WTC11 (cell line): ENCODE results near the gene AGPAT3. TPM values are rescaled to one million over a fixed set of nuclear protein-coding genes. Genes with fewer than 3 reads are reported as not detected.

ENCODE experiments used
- ATAC-seq: fragments of 200-7000 bp; cut with Tn5 transposase; 2 replicates; pipeline ENCODE4 v1.10.0; 2021; ENCODE audit warnings: mild to moderate bottlenecking, moderate library complexity
- CTCF ChIA-PET: fragments of 300-600 bp; sonication (Branson Sonifier 250); formaldehyde crosslinking; loops from one replicate; lab custom pipeline; 2021; ENCODE audit warnings: antibody characterized with exemption; lab: Charles Lee
- POLR2A ChIA-PET: fragments of 350-600 bp; sonication (Branson Sonifier 250); formaldehyde crosslinking; loops from one replicate; lab custom pipeline; 2021; ENCODE audit warnings: antibody characterized with exemption; lab: Charles Lee
- DNase-seq: peaks from one replicate; pipeline ENCODE4 v3.0.0; 2021; ENCODE audit warnings: low spot score
- H3K27ac Mint-ChIP-seq: 2 replicates; pipeline ENCODE4 v1.8.0; 2021; ENCODE audit warnings: mixed read lengths
- H3K27me3 Mint-ChIP-seq: 2 replicates; pipeline ENCODE4 v1.8.0; 2021; ENCODE audit warnings: low read depth, mild to moderate bottlenecking, moderate library complexity, mixed read lengths
- H3K36me3 Mint-ChIP-seq: 2 replicates; pipeline ENCODE4 v1.8.0; 2021; ENCODE audit warnings: mixed read lengths
- H3K4me1 Mint-ChIP-seq: 2 replicates; pipeline ENCODE4 v1.8.0; 2022; ENCODE audit warnings: mixed read lengths
- H3K4me3 Mint-ChIP-seq: 2 replicates; pipeline ENCODE4 v1.8.0; 2021; ENCODE audit warnings: mild to moderate bottlenecking, moderate library complexity, mixed read lengths
- H3K9me3 Mint-ChIP-seq: 2 replicates; pipeline ENCODE4 v1.8.0; 2021; ENCODE audit warnings: mixed read lengths
- ESRRA ChIP-seq: sonication (generic); formaldehyde crosslinking; IDR thresholded peaks from 2 replicates; pipeline ENCODE4 v1.8.1; 2022; ENCODE audit warnings: mild to moderate bottlenecking, missing genetic modification reagents, borderline replicate concordance
- FOXP1 ChIP-seq: sonication (generic); formaldehyde crosslinking; IDR thresholded peaks from 2 replicates; pipeline ENCODE4 v1.8.0; 2022; ENCODE audit warnings: missing genetic modification reagents, mild to moderate bottlenecking, moderate library complexity, borderline replicate concordance
- JAZF1 ChIP-seq: fragments of 250-450 bp; sonication (Bioruptor Pico); IDR thresholded peaks from 2 replicates; pipeline ENCODE4 v1.9.0; 2021; ENCODE audit warnings: moderate library complexity, mild to moderate bottlenecking, inconsistent platforms
- KAT7 ChIP-seq: sonication (generic); formaldehyde crosslinking; IDR thresholded peaks from 2 replicates; pipeline ENCODE4 v1.8.1; 2023; ENCODE audit warnings: missing genetic modification reagents, mild to moderate bottlenecking, borderline replicate concordance
- NFE2L1 ChIP-seq: sonication (generic); formaldehyde crosslinking; IDR thresholded peaks from 2 replicates; pipeline ENCODE4 v1.8.1; 2023; ENCODE audit warnings: missing genetic modification reagents
- OVOL2 ChIP-seq: fragments of 250-450 bp; sonication (Bioruptor Pico); IDR thresholded peaks from 2 replicates; pipeline ENCODE4 v1.9.0; 2021; ENCODE audit warnings: mild to moderate bottlenecking, borderline replicate concordance
- ZBTB21 ChIP-seq: sonication (generic); formaldehyde crosslinking; IDR thresholded peaks from 2 replicates; pipeline ENCODE4 v1.8.1; 2023; ENCODE audit warnings: mild to moderate bottlenecking, missing genetic modification reagents, borderline replicate concordance
- total RNA-seq: library from RNA; stranded (reverse); gene quantifications from 3 replicates; pipeline ENCODE4 v1.2.3, GENCODE V29; 2021
- TF ChIP-seq, protein P1 (sequence below): fragments of 250-450 bp; sonication (Bioruptor Pico); conservative IDR thresholded peaks from 2 replicates; pipeline ENCODE4 v1.9.0; 2021; ENCODE audit warnings: mild to moderate bottlenecking
- TF ChIP-seq, protein P2 (sequence below): fragments of 250-450 bp; sonication (Bioruptor Pico); IDR thresholded peaks from 2 replicates; pipeline ENCODE4 v1.8.0; 2021; ENCODE audit warnings: mild to moderate bottlenecking
- TF ChIP-seq, protein P3 (sequence below): sonication (generic); formaldehyde crosslinking; IDR thresholded peaks from 2 replicates; pipeline ENCODE4 v1.8.1; 2022; ENCODE audit warnings: mild to moderate bottlenecking, moderate library complexity, missing genetic modification reagents
- TF ChIP-seq, protein P4 (sequence below): sonication (generic); formaldehyde crosslinking; IDR thresholded peaks from 2 replicates; pipeline ENCODE4 v1.8.1; 2022; ENCODE audit warnings: mild to moderate bottlenecking, missing genetic modification reagents, moderate library complexity, borderline replicate concordance
- TF ChIP-seq, protein P5 (sequence below): fragments of 250-450 bp; sonication (Bioruptor Pico); IDR thresholded peaks from 2 replicates; pipeline ENCODE4 v1.9.0; 2021; ENCODE audit warnings: mild to moderate bottlenecking, borderline replicate concordance
- TF ChIP-seq, protein P6 (sequence below): sonication (generic); formaldehyde crosslinking; IDR thresholded peaks from 2 replicates; pipeline ENCODE4 v1.8.1; 2023; ENCODE audit warnings: mild to moderate bottlenecking, missing genetic modification reagents

AGPAT3 gene
- total RNA-seq, 1 experiment from 2014 or later, result 5.6 TPM

DNA sequence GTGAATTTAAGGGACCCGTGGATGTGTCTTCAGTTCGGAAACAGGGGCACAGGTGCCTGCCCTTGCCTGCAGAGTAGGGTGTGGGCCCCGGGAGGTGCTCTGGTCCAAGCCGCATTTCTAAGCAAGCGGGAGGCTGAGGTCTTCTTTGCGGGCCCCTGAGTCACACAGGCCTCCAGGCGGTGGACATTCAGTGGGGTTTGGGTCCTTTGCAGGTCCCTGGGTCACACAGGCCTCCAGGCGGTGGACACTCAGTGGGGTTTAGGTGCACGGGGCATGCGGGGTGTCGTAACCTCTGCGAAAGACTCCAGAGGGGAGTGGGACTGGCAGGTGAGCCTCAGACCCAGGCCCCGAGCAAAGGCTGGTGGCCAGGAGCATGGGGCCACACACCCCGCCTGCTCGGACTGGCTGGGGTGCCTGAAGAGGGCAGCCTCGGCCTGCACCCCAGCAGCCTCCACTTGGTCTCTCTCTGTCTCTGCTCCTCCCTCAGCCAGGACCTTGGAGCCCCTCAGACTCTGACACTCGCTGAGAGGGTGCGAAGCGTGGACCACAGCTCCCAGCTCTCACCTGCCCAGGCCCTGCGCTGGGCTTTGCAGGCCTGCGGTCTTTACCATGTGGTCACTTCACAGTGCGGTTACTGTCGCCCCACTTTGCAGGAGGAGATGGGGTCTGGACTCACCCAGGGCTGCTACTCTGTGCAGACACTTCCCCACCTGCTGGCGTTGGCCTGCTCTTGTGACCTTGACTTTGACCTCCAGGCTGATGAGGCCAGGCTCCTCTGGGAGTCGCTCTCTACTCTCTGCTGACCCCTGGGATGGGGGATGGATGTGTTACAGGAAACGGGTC, 6.0 kb upstream of the AGPAT3 start (continued):
- TF ChIP-seq ESRRA (CRISPR knock-in tag) (peak; percentile 97), KAT7 (no peak)

DNA sequence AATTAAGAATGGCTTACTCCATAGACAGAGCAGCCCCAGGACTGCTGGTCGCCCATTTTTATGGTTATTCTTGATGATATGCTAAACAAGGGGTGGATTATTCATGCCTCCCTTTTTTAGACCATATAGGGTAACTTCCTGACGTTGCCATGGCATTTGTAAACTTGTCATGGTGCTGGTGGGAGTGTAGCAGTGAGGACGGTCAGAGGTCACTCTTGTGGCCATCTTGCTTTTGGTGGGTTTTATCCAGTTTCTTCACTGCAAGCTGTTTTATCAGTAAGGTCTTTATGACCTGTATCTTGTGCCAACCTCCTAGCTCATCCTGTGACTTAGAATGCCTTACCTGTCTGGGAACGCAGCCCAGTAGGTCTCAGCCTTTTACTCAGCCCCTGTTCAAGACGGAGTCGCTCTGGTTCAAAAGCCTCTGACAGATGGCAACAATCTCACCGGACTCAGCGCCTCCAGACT, 5.2 kb upstream of the AGPAT3 start:
- H3K27ac Mint-ChIP-seq, result no peak overlapping the region

More for the DNA sequence above, 5.2 kb upstream of the AGPAT3 start:
- Mint-ChIP-seq H3K9me3 (no peaks in the 10 kb centered on the region), H3K27me3 (peaks cover 13% of the 10 kb centered on the region), H3K36me3 (no peaks in the 10 kb centered on the region), H3K4me3 (no peak overlapping the region), H3K4me1 (peaks cover 10% of the 10 kb centered on the region)
- TF ChIP-seq, protein P1, sequence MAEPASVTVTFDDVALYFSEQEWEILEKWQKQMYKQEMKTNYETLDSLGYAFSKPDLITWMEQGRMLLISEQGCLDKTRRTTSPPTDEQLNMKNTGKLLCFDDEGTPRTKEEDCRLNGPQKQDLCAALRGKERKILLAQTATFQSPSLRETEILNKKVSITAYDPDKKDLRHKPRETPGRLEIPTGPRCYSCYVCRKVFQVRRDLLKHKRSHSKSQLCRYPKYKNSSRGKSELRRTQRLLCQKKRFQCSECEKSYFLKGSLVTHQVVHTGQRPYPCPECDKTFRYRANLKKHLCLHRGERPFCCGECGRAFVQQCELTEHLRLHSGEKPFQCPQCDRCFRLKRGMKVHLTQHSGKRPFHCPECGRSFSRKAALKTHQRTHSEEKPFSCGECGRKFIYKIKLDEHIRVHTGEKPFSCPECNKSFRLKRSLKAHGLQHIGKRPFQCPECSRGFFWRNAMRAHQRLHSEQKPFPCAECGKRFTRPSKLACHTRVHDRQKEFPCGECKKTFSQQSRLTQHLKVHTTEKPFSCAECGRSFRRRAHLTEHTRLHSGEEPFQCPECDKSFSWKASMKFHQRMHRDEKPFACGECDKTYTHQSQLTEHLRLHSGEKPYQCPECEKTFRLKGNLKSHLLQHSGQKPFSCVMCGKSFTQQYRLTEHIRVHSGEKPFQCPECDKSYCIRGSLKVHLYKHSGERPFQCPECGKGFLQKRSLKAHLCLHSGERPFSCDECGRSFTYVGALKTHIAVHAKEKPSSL (CRISPR knock-in tag), result no peak
- TF ChIP-seq FOXP1, result no peak
- TF ChIP-seq, protein P2, sequence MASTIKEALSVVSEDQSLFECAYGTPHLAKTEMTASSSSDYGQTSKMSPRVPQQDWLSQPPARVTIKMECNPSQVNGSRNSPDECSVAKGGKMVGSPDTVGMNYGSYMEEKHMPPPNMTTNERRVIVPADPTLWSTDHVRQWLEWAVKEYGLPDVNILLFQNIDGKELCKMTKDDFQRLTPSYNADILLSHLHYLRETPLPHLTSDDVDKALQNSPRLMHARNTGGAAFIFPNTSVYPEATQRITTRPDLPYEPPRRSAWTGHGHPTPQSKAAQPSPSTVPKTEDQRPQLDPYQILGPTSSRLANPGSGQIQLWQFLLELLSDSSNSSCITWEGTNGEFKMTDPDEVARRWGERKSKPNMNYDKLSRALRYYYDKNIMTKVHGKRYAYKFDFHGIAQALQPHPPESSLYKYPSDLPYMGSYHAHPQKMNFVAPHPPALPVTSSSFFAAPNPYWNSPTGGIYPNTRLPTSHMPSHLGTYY (CRISPR knock-in tag), result no peak
- TF ChIP-seq, protein P3, sequence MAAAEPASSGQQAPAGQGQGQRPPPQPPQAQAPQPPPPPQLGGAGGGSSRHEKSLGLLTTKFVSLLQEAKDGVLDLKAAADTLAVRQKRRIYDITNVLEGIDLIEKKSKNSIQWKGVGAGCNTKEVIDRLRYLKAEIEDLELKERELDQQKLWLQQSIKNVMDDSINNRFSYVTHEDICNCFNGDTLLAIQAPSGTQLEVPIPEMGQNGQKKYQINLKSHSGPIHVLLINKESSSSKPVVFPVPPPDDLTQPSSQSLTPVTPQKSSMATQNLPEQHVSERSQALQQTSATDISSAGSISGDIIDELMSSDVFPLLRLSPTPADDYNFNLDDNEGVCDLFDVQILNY, result no peak
- TF ChIP-seq NFE2L1 (CRISPR knock-in tag), result no peak
- TF ChIP-seq, protein P4, sequence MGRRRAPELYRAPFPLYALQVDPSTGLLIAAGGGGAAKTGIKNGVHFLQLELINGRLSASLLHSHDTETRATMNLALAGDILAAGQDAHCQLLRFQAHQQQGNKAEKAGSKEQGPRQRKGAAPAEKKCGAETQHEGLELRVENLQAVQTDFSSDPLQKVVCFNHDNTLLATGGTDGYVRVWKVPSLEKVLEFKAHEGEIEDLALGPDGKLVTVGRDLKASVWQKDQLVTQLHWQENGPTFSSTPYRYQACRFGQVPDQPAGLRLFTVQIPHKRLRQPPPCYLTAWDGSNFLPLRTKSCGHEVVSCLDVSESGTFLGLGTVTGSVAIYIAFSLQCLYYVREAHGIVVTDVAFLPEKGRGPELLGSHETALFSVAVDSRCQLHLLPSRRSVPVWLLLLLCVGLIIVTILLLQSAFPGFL (CRISPR knock-in tag), result no peak
- no peak for TF ChIP-seq JAZF1 (CRISPR knock-in tag)
- TF ChIP-seq OVOL2 (CRISPR knock-in tag), result no peak
- no peak for TF ChIP-seq ZBTB21
- TF ChIP-seq, protein P5, sequence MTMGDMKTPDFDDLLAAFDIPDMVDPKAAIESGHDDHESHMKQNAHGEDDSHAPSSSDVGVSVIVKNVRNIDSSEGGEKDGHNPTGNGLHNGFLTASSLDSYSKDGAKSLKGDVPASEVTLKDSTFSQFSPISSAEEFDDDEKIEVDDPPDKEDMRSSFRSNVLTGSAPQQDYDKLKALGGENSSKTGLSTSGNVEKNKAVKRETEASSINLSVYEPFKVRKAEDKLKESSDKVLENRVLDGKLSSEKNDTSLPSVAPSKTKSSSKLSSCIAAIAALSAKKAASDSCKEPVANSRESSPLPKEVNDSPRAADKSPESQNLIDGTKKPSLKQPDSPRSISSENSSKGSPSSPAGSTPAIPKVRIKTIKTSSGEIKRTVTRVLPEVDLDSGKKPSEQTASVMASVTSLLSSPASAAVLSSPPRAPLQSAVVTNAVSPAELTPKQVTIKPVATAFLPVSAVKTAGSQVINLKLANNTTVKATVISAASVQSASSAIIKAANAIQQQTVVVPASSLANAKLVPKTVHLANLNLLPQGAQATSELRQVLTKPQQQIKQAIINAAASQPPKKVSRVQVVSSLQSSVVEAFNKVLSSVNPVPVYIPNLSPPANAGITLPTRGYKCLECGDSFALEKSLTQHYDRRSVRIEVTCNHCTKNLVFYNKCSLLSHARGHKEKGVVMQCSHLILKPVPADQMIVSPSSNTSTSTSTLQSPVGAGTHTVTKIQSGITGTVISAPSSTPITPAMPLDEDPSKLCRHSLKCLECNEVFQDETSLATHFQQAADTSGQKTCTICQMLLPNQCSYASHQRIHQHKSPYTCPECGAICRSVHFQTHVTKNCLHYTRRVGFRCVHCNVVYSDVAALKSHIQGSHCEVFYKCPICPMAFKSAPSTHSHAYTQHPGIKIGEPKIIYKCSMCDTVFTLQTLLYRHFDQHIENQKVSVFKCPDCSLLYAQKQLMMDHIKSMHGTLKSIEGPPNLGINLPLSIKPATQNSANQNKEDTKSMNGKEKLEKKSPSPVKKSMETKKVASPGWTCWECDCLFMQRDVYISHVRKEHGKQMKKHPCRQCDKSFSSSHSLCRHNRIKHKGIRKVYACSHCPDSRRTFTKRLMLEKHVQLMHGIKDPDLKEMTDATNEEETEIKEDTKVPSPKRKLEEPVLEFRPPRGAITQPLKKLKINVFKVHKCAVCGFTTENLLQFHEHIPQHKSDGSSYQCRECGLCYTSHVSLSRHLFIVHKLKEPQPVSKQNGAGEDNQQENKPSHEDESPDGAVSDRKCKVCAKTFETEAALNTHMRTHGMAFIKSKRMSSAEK (CRISPR knock-in tag), result no peak
- TF ChIP-seq, protein P6, sequence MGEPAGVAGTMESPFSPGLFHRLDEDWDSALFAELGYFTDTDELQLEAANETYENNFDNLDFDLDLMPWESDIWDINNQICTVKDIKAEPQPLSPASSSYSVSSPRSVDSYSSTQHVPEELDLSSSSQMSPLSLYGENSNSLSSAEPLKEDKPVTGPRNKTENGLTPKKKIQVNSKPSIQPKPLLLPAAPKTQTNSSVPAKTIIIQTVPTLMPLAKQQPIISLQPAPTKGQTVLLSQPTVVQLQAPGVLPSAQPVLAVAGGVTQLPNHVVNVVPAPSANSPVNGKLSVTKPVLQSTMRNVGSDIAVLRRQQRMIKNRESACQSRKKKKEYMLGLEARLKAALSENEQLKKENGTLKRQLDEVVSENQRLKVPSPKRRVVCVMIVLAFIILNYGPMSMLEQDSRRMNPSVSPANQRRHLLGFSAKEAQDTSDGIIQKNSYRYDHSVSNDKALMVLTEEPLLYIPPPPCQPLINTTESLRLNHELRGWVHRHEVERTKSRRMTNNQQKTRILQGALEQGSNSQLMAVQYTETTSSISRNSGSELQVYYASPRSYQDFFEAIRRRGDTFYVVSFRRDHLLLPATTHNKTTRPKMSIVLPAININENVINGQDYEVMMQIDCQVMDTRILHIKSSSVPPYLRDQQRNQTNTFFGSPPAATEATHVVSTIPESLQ, result no peak
- CTCF ChIA-PET, result interaction anchor here (1.0 kb wide), 1 partner anchor 116 kb away, joined by 3 read pairs; no protein-coding TSS in a partner anchor
- POLR2A ChIA-PET, result no interaction called here
- ATAC-seq (no peak), DNase-seq (no peak)
